ES-I3 (cell line): ENCODE results near the gene TTBK2.
A peak's percentile ranks its signal among the peaks of the same experiment; 100 is the strongest.
"Not testable (repeated sequence)": the region's sequence is repeated elsewhere in the genome, so short reads cannot be mapped to it uniquely, and the experiment has no call there.

Experiments
- H3K36me3 ChIP-seq: 2 replicates; pipeline ENCODE4 v1.6.1; 2013; ENCODE audit warnings: mild to moderate bottlenecking, low read length, control low read depth, moderate library complexity; ENCODE audit not compliant: insufficient read depth
- H3K4me1 ChIP-seq: 2 replicates; pipeline ENCODE4 v1.6.1; 2013; ENCODE audit warnings: mild to moderate bottlenecking, control low read depth, low read length; ENCODE audit not compliant: insufficient read depth
- H3K9ac ChIP-seq: 2 replicates; pipeline ENCODE4 v1.6.1; 2013; ENCODE audit warnings: low read depth, mild to moderate bottlenecking, low read length, moderate library complexity
- H3K9me3 ChIP-seq: 2 replicates; pipeline ENCODE4 v1.6.1; 2013; ENCODE audit warnings: mild to moderate bottlenecking, low read length, moderate library complexity; ENCODE audit not compliant: control insufficient read depth, insufficient read depth

The TTBK2 gene

GRCh38 chr15:42919799-42920518 lies 619 bp downstream of the TTBK2 start:
- Histone ChIP-seq H3K9ac (peak overlapping the region; percentile 66), H3K9me3 (no peaks in the 10 kb centered on the region), H3K36me3 (no peaks in the 10 kb centered on the region), H3K4me1 (no peaks in the 10 kb centered on the region; the same call in none of the 2 replicates)

- H3K9me3 ChIP-seq = no peaks in the 10 kb centered on the region
- no peaks in the 10 kb centered on the region; the same call in none of the 2 replicates for H3K4me1 ChIP-seq
- no peaks in the 10 kb centered on the region for H3K36me3 ChIP-seq
- peak overlapping the region; percentile 66; the same call in 1 of the 2 replicates for H3K9ac ChIP-seq
These were observed 1.3 kb downstream of the TTBK2 start for GRCh38 chr15:42919308-42919707.

GRCh38 chr15:42918047-42918446 lies 2.5 kb downstream of the TTBK2 start:
- Histone ChIP-seq H3K4me1 (no peaks in the 10 kb centered on the region; the same call in none of the 2 replicates), H3K9ac (no peak overlapping the region), H3K9me3 (no peaks in the 10 kb centered on the region), H3K36me3 (no peaks in the 10 kb centered on the region)

- Histone ChIP-seq H3K4me1 (no peaks in the 10 kb centered on the region; the same call in none of the 2 replicates), H3K9ac (no peak overlapping the region), H3K9me3 (no peaks in the 10 kb centered on the region), H3K36me3 (no peaks in the 10 kb centered on the region)
These were observed 4.8 kb downstream of the TTBK2 start for GRCh38 chr15:42915654-42916315.

- no peaks in the 10 kb centered on the region for H3K9me3 ChIP-seq
- H3K9ac ChIP-seq = no peak overlapping the region
- H3K4me1 ChIP-seq = no peaks in the 10 kb centered on the region; the same call in none of the 2 replicates
- H3K36me3 ChIP-seq = no peaks in the 10 kb centered on the region
These were observed 5.7 kb downstream of the TTBK2 start for GRCh38 chr15:42914728-42915497.

DNA sequence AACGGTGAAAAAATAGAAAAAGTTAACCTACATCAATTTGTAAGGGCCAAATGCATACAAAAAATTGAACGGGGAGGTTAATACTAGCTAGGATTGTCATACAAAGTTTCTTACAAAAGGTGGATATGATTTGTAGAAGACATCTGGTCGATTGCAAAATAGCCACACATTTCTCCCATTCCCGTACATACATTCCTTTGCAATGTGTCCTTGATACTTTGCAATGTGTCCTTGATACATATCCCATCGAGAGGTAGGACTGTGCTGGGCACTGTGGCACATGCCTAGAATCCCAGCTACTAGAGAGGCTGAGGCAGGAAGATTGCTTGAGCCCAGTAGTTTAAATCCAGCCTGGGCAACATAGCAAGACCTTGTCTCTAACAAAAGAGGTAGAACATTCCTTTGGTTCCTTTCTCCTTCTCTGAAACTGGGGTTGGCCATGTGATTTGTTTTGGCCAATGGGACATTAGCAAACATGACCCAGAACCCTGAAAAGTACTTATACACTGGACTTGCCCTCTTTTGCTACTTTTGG lies 9.5 kb downstream of the TTBK2 start:
- Histone ChIP-seq H3K9me3 (no peaks in the 10 kb centered on the region), H3K36me3 (no peaks in the 10 kb centered on the region), H3K9ac (no peak overlapping the region), H3K4me1 (no peaks in the 10 kb centered on the region)

GRCh38 chr15:42908538-42908937 lies 12.0 kb downstream of the TTBK2 start:
- Histone ChIP-seq H3K9ac (no peak overlapping the region), H3K36me3 (no peaks in the 10 kb centered on the region), H3K4me1 (no peaks in the 10 kb centered on the region), H3K9me3 (no peaks in the 10 kb centered on the region)

DNA sequence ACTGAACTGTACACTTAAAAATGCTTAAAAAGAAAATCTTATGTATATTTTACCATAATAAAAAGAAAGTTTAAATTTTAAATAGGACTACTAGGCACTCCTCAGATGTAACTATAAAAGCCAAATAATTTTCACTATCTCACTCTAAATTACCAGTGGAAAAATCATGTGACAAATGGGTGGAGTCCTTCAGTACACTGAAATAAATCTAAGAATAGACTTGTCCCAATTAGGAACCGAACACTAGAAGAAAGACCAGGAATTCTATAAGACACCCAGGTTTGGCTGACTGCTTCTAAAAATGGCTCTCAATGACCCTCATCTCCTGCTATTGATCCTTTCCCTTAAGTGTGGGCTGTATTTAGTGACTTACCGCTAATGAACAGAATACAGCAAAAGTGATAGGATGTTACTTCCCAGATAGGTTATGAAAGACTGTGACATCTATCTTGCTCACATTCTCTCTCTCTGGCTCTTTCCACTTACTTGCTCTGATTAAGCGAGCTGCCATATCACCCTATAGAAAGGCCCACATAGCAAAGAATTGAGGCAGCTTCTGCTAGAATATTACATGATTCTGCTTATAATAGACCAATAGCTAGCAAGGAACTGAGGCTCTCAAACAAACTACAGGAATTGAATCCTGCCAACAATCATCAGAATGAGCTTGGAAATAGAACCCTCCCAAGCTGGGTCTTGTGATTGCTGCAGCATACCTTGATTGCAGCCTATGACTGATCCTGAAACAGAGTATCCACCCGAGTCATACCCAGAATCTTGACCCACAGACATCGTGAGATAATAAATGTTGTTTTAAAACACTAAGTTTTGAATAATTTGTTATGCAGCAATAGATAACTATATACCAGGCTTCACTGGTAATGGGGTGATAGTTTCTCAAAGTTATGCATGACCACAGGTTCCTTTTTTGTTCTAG lies 16.9 kb downstream of the TTBK2 start:
- H3K9me3 ChIP-seq = no peaks in the 10 kb centered on the region
- no peak overlapping the region for H3K9ac ChIP-seq
- no peaks in the 10 kb centered on the region for H3K4me1 ChIP-seq

DNA sequence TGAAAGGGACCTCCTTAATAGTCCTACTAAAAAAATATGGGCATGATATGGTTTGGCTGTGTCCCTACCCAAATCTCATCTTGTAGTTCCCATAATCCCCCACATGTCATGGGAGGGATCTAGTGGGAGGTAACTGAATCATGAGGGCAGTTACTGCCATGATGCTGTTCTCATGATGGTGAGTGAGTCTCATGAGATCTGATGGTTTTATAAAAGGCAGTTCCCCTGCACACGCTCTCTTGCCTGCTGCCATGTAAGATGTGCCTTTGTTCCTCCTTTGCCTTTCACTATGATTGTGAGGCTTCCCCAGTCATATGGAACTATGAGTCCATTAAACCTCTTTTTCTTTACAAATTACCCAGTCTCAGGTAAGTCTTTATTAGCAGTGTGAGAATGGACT lies 26.7 kb downstream of the TTBK2 start:
- H3K36me3 ChIP-seq, H3K9me3 ChIP-seq, H3K9ac ChIP-seq: not testable (repeated sequence)
- peaks cover 13% of the 10 kb centered on the region for H3K4me1 ChIP-seq

More for the DNA sequence above, 16.9 kb downstream of the TTBK2 start:
- no peaks in the 10 kb centered on the region for H3K36me3 ChIP-seq

DNA sequence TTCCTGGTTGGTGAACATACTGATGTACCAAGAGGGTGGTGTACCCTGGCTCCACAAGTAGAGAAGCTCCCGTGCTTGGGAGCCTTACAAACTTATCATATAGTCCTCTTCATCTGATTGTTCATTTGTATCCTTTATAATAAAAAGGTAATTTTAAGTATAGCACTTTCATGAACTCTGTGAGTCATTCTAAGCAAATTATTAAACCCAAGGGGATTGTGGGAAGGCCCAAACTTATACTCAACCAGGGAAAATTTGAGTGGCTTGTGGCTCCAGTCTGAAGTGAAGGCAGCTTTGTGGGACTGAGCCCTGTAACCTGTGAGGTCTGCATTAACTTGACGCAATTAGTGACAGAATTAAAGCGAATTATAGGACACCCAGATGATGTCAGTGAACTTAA lies 29.0 kb downstream of the TTBK2 start:
- no peak overlapping the region for H3K9ac ChIP-seq
- peaks cover 7% of the 10 kb centered on the region for H3K9me3 ChIP-seq
- H3K36me3 ChIP-seq = peaks cover 3% of the 10 kb centered on the region; the same call in 1 of the 2 replicates
- peaks cover 13% of the 10 kb centered on the region for H3K4me1 ChIP-seq

- peaks cover 13% of the 10 kb centered on the region for H3K4me1 ChIP-seq
- H3K9ac ChIP-seq = no peak overlapping the region
- H3K9me3 ChIP-seq = peaks cover 7% of the 10 kb centered on the region
- H3K36me3 ChIP-seq = peaks cover 3% of the 10 kb centered on the region; the same call in 1 of the 2 replicates
These were observed 30.2 kb downstream of the TTBK2 start for GRCh38 chr15:42890161-42890913.

- not testable (repeated sequence) for H3K36me3 ChIP-seq, H3K9ac ChIP-seq
- H3K9me3 ChIP-seq = peaks cover 13% of the 10 kb centered on the region
- peaks cover 13% of the 10 kb centered on the region for H3K4me1 ChIP-seq
These were observed 33.2 kb downstream of the TTBK2 start for GRCh38 chr15:42887384-42887783.

DNA sequence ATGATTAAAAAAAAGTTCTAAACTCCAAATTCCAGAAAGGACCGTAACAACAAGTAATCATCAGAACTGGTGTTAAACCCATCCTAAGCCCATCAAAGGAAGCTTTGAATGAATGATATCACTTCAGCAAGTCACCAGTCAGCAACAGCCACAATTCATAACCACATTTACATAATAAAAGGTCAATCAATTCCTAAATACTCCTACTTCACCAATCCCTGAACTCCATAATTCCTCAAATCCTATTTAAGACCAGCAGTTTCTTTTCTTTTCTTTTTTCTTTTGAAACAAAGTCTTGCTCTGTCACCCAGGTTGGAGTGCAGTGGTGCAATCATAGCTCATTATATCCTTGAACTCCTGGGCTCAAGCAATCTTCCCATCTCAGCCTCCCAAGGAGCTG lies 40.5 kb downstream of the TTBK2 start:
- Histone ChIP-seq H3K36me3 (no peaks in the 10 kb centered on the region; the same call in 1 of the 2 replicates), H3K9me3 (peaks cover 11% of the 10 kb centered on the region), H3K4me1 (no peaks in the 10 kb centered on the region), H3K9ac (no peak overlapping the region)
